ENCODE results near the gene UCN.

GRCh38 chr2:27350106-27350693 is 42.0 kb upstream of the UCN start:
- TF ChIP-seq CTCF (IDR thresholded peaks at IDR 0.05) (no peak), SIN3A (IDR thresholded peaks at IDR 0.05; ENCODE audit: borderline replicate concordance, insufficient read depth, low read depth, low read length) (no peak), POLR2AphosphoS5 (IDR thresholded peaks at IDR 0.05; ENCODE audit: low read depth, low read length) (no peak), REST (IDR thresholded peaks at IDR 0.05; ENCODE audit: insufficient read depth in 1 of 2, low read depth in 2 of 2, low read length in 1 of 2) (no peak), TCF7L2 (IDR thresholded peaks at IDR 0.05; ENCODE audit: low read depth, low read length) (no peak)

Measured in Panc1 (cell line).